ENCODE measurements around the gene CCDC112. TPM values are rescaled to one million over a fixed set of nuclear protein-coding genes. Genes with fewer than 3 reads are reported as not detected.

CCDC112 gene
- total and polyA plus RNA-seq, 9 of the 15 experiments (the other 6 are each of a cell fraction or from before 2014, with no cell fraction given), result 3.3 to 15.3 (median 7.4) TPM

DNA sequence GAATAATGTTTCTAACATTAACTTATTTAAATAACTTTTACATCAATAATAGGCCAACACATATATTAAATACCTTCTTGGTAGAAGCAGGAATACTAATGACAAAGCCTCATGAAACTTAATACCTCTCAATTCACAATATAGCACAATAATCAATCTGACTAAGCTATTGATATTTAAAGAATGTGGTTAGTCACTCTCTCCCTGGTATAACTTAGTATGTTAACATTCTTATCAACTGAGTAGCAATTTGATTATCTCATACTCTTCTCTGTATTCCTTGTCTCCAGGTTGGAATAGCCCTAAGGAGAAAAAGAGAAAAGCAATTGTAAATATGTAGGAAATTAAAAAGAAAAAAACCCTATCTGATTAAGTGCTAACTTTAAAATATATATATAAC, 28.8 kb downstream of the CCDC112 start (continued):
- TF ChIP-seq, protein P1, sequence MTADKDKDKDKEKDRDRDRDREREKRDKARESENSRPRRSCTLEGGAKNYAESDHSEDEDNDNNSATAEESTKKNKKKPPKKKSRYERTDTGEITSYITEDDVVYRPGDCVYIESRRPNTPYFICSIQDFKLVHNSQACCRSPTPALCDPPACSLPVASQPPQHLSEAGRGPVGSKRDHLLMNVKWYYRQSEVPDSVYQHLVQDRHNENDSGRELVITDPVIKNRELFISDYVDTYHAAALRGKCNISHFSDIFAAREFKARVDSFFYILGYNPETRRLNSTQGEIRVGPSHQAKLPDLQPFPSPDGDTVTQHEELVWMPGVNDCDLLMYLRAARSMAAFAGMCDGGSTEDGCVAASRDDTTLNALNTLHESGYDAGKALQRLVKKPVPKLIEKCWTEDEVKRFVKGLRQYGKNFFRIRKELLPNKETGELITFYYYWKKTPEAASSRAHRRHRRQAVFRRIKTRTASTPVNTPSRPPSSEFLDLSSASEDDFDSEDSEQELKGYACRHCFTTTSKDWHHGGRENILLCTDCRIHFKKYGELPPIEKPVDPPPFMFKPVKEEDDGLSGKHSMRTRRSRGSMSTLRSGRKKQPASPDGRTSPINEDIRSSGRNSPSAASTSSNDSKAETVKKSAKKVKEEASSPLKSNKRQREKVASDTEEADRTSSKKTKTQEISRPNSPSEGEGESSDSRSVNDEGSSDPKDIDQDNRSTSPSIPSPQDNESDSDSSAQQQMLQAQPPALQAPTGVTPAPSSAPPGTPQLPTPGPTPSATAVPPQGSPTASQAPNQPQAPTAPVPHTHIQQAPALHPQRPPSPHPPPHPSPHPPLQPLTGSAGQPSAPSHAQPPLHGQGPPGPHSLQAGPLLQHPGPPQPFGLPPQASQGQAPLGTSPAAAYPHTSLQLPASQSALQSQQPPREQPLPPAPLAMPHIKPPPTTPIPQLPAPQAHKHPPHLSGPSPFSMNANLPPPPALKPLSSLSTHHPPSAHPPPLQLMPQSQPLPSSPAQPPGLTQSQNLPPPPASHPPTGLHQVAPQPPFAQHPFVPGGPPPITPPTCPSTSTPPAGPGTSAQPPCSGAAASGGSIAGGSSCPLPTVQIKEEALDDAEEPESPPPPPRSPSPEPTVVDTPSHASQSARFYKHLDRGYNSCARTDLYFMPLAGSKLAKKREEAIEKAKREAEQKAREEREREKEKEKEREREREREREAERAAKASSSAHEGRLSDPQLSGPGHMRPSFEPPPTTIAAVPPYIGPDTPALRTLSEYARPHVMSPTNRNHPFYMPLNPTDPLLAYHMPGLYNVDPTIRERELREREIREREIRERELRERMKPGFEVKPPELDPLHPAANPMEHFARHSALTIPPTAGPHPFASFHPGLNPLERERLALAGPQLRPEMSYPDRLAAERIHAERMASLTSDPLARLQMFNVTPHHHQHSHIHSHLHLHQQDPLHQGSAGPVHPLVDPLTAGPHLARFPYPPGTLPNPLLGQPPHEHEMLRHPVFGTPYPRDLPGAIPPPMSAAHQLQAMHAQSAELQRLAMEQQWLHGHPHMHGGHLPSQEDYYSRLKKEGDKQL (CRISPR knock-in tag; IDR thresholded peaks at IDR 0.05; ENCODE audit: borderline replicate concordance), result no peak
- no peak for TF ChIP-seq STAG1 (CRISPR knock-in tag; IDR thresholded peaks at IDR 0.05; ENCODE audit: borderline replicate concordance)
- no peak for TF ChIP-seq ETV6 (IDR thresholded peaks at IDR 0.05; ENCODE audit: borderline replicate concordance in 1 of 2, low read depth in 2 of 2, low read length in 1 of 2)
- no peak for TF ChIP-seq ETV6 (CRISPR knock-in tag; IDR thresholded peaks at IDR 0.05; ENCODE audit: borderline replicate concordance)
- TF ChIP-seq, protein P2, sequence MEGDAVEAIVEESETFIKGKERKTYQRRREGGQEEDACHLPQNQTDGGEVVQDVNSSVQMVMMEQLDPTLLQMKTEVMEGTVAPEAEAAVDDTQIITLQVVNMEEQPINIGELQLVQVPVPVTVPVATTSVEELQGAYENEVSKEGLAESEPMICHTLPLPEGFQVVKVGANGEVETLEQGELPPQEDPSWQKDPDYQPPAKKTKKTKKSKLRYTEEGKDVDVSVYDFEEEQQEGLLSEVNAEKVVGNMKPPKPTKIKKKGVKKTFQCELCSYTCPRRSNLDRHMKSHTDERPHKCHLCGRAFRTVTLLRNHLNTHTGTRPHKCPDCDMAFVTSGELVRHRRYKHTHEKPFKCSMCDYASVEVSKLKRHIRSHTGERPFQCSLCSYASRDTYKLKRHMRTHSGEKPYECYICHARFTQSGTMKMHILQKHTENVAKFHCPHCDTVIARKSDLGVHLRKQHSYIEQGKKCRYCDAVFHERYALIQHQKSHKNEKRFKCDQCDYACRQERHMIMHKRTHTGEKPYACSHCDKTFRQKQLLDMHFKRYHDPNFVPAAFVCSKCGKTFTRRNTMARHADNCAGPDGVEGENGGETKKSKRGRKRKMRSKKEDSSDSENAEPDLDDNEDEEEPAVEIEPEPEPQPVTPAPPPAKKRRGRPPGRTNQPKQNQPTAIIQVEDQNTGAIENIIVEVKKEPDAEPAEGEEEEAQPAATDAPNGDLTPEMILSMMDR (IDR thresholded peaks at IDR 0.05 in 2 of 3, conservative IDR thresholded peaks at IDR 0.05 in 1 of 3; ENCODE audit: insufficient read depth in 2 of 3, low read depth in 1 of 3, low read length in 3 of 3), result no peak
- TF ChIP-seq, protein P3, sequence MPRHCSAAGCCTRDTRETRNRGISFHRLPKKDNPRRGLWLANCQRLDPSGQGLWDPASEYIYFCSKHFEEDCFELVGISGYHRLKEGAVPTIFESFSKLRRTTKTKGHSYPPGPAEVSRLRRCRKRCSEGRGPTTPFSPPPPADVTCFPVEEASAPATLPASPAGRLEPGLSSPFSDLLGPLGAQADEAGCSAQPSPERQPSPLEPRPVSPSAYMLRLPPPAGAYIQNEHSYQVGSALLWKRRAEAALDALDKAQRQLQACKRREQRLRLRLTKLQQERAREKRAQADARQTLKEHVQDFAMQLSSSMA (CRISPR knock-in tag; IDR thresholded peaks at IDR 0.05), result no peak
- no peak for TF ChIP-seq TSC22D4 (tag; IDR thresholded peaks at IDR 0.05)

Data from K562 (cell line).